HG02678 (cell line): ENCODE data around the gene THUMPD2.
A peak's percentile ranks its signal among the peaks of the same experiment; 100 is the strongest.
"Not testable (repeated sequence)": the region's sequence is repeated elsewhere in the genome, so short reads cannot be mapped to it uniquely, and the experiment has no call there.

Experiments
- ATAC-seq: cut with Tn5 transposase; IDR thresholded peaks from one replicate; pipeline ENCODE4 v1.9.1; 2021; ENCODE audit warnings: mild to moderate bottlenecking, moderate library complexity; ENCODE audit not compliant: unreplicated experiment

The THUMPD2 gene

DNA sequence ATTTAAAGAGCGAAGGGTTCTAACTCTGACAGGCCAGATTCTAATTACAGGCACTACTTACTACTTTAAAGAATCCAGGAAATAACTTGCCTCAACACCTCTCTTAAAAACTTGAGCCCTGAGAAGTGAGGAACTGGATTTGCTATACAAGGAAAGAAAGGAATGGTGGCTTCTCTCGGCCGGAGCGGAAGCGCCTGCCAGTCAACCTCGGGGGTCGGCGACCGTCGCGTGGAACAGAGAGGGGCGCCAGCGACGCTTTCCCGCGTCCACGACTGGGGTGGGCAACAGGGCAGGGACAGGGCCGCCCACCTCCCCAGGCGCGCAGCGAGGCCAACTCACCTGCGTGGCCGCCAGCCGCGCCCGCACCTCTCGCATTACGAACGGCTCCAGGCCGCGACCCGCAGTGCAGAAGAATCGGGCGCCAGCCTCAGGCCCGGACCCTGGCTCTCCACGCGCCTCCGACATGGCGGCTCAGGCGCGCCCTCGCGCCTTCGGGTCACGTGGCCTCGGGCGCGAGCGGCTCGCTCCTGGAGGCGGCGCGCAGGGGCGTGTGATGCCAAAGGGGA is at the start of gene THUMPD2:
Gene THUMPD2 (minus strand): TSS at position 484 of the 566 bp plus-strand sequence. CDS start 19 bp downstream, at position 465.
- ATAC-seq = peak; percentile 81

- no peak for ATAC-seq
These were observed 42.8 kb upstream of the THUMPD2 start for GRCh38 chr2:39821871-39822270.

DNA sequence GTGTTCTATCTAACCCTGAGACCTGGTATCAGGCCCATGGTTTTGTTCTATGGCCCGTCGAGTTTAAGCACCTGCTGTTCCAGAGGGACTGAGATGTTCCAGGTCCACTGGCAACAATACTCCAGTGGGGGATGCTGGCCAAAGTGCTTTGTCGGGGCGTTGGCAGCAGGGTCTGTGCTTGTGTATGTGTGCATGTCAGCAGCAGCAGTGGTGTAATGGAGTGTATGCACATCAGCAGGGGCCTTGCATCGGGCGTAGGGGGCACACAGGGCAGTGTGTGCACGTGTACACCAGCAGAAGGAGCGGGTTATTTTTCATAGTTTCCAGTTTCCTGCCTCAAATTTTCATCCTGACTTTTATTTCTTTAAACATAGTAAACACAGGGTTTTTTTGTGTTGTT is 37.8 kb upstream of the THUMPD2 start:
- ATAC-seq = no peak

DNA sequence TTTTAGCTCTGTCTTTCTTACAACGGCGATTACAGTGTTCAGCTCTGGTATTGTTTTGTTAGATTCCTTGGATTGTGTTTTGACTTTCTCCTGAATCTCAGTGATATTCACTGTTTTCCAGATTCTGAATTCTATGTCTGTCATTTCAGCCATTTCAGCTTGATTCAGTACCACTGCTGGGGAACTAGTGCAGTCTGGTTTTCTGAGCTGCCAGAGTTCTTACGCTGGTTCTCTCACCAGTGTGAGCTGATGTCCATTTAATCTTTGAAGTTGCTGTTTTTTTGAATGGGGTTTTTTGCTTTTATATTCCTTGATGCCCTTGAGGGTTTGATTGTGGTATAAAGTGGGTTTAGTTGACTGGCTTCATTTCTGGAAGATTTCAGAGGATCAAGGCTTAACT is 37.4 kb upstream of the THUMPD2 start:
- no peak for ATAC-seq

- ATAC-seq = no peak
These were observed 27.0 kb upstream of the THUMPD2 start for GRCh38 chr2:39805936-39806608.

GRCh38 chr2:39803839-39804238 is 24.8 kb upstream of the THUMPD2 start:
- no peak for ATAC-seq

DNA sequence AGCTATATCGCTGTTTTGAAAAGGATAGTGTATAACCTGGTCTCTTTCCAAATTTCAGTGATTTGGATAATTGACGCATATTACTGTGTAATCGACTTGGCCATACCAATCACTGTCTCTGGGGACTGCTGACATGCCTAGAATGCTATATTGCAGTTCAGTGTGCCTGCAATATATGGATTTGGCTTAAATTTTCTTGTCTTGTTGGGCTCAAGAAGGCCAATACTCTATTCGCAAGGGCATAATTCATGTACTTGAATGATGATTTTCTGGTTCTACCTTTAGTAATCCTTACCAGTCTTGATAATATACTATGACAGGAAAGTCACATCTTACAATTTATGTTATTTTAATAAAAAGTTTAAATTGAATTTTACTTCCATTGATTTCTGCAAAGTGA is 21.7 kb upstream of the THUMPD2 start:
- ATAC-seq = no peak

DNA sequence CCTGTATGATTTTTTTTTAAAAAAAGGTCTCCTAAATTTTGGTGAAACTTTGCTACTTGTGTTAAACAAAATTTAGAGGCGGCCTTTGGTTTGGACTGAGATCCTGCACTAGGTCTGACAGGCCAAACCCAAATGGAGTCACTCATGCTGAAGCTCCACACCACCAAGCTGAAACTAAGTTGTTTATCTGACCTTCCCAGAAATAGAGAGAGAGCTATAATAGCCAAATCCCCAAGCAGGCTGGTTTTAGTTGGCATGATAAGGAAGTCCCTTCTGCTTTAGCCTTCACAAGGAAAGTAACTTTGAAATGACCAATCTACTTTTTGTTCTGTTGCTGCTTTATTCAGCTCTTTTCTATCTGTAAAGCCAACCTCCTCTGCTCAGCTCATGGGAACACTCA is 17.1 kb upstream of the THUMPD2 start:
- ATAC-seq = no peak

- not testable (repeated sequence) for ATAC-seq
These were observed 11.3 kb upstream of the THUMPD2 start for GRCh38 chr2:39790216-39790818.

DNA sequence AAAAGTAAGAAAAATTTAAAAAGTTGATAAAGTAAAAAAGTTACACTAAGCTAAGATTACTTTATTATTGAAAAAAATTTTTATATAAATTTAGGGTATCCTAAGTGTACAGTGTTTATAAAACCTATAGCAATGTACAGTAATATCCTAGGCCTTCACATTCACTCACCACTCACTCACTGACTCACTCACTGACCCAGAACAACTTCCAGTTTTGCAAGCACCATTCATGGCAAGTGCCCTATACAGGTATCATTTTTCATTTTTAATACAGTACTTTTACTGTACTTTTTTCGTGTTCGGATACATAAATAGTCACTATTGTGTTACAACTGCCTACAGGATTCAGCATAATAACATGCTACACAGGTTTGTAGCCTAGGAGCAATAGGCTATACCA is 8.9 kb upstream of the THUMPD2 start:
- ATAC-seq = no peak

DNA sequence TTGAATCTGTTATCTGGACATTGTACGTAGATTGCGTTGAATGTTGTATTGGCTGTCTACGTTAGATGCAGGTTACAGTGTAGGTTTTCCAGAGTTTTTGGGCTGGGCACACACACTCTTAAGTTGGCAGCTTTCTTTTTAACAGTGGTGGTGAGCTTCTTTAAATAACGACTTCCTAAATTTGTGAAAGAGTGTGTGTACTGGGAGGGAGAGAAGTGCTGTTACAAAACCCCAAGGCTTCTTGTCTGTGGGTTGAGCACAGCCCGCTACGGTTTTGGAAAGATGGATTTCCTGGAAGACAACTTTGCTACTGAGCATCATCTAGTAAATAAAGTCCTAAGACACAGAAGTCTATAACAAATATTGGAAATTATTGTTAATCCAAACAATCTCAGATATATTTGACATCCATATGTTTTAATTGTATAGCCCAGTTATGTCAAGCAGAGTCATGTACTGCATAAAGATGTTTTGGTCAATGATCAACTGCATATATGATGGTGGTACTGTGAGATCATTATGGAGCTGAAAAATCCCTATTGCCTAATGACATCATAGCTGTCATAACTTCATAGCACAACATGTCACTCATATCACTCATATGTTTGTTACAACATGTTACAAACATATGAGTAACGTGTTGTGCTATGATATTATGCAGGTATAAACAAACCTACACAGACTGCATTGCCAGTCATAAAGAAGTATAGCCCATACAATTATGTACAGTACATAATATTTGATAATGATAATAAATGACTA is 7.9 kb upstream of the THUMPD2 start:
- ATAC-seq = no peak

DNA sequence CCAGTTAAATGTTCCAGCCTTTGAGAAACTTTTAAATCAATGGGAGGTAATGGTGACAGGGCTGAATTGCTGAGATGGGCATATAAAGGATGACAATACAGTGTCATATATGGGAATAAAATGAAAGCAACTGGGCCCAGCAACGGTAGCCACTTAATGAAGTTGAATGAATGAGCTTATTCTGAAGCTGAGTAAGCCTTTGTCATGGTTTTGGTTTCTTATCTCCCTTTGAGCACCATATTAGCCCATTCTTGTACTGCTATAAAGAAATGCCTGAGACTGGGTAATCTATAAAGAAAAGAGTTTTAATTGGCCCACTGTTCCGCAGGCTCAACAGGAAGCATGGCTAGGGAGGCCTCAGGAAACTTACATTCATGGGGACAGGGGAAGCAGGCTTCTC is 3.5 kb upstream of the THUMPD2 start:
- no peak for ATAC-seq

DNA sequence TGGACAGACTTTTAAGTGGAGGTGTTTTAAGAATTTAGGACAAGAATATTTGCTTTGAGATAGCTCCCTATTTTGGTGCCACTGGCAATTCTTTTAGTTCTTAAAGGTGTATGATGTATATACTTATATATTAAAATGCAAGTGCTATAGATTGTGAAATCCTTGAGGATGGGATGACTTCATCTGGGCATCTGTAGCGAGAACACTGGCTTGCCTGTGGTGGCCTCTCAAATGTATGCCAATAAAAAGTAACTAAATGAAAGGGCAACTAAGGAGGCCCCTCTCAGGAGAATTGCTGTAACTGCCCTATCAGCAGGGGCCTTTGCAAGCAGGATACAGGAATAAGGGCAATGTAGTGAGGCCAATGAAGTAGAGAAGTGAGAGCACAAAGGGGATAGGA is 2.6 kb upstream of the THUMPD2 start:
- no peak for ATAC-seq

- no peak for ATAC-seq
These were observed 2.0 kb upstream of the THUMPD2 start for GRCh38 chr2:39780825-39781600.

DNA sequence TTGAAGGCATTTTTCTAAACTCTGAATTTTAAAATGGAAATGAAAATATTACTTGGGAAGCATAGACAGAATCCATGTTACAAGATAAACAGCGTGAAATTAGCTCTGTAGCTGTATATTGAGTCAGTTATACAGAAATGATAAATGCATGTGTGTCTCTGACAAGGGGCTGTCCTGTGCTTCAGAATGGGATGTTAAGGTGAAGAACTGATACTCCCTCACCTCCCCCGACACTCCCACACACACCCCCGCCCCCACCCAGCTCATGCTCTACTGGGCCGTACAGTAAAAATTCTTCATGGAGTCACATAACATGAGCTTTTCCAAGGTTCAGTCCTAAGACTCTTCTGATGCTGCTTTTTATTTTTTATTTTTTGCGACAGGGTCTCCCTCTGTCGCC is 869 bp upstream of the THUMPD2 start:
- no peak for ATAC-seq

DNA sequence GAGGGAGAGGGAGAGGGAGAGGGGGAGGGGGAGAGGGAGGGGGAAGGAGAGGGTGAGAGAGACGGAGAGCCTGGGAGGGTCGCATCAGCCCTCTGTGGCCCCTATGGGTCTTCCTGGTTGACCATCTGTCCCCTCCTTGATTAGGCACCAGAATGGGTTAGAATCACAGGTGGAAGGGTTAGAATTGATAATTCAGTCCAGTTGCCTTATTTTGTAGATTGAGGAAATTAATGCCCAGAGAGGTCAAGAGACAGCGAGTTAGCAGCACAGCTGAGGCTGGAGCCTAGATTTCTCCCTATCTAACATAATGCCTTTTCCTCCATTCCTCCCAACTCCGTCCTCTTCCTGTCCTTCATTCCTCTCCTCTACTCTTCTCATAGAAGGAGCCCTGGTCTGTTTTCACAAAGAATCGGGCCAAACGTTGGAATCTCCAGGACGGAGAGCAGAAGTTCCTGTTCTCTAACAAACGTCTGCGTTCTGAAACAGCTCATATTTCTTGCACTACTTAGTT is 338 bp upstream of the THUMPD2 start:
- no peak for ATAC-seq

DNA sequence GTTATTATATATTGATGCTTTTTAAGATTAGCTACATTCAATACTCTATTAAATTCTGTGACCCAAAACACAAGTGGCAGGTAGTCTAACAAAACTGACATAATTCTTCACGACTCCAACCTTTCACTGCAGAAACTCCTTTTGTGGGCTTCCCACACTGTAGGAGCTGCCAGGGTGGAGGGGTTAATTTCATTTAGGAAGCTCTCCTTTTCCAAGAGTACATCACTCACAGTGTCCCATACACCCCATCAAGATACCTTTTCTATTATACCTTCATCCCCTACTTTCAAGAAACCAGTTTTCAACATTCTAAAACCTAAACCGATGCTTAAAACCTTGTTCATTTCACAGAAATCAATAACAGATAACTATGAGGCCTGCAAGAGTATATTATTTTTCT is 825 bp downstream of the THUMPD2 start:
- ATAC-seq = no peak

GRCh38 chr2:39772812-39773152 is 6.3 kb downstream of the THUMPD2 start:
- no peak for ATAC-seq

DNA sequence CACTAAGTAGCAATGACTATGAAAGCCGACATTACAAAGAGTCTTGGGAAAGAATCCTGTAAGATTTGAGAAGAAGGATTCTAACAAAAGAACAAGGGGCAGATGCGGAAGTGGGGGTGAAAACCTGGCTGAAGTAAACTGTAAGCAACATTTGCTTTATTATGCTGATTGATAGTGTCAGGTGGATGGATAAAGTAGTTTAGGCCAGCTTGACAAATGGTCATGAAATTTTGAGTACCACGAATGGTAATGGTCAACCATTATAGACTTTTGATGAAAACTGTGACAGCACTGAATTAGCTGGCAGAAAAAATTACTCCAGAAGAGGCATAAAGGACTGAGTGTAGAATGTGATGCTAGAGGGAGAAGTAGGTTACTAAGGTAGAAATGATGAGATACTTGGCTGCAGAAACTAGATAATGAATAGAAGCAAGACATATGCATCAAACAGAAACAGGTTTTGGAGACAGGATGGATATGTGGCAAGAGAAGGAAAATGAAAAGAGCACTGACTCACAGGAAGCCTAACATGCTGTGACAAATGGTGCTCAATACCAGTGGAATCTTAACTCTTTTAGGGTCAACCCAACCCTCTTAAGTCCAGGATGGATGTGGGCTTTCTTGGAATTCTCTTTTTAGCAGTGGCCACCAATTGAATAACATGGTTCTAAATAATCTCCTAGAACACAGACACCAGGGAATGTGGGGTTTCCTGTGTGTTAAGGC is 6.8 kb downstream of the THUMPD2 start:
- ATAC-seq = no peak

GRCh38 chr2:39762448-39762847 is 16.6 kb downstream of the THUMPD2 start:
- no peak for ATAC-seq
